Hematopoietic multipotent progenitor cell treated with erythropoietin and hydrocortisone succinate and interleukin-3 and kit ligand, for 8 days (in vitro differentiated cells): ENCODE results near the gene ARHGEF11.
A peak's percentile ranks its signal among the peaks of the same experiment; 100 is the strongest.

Source experiments
- DNase-seq: peaks from one replicate; pipeline ENCODE4 v3.0.0-alpha.2; 2015

The ARHGEF11 gene

DNA sequence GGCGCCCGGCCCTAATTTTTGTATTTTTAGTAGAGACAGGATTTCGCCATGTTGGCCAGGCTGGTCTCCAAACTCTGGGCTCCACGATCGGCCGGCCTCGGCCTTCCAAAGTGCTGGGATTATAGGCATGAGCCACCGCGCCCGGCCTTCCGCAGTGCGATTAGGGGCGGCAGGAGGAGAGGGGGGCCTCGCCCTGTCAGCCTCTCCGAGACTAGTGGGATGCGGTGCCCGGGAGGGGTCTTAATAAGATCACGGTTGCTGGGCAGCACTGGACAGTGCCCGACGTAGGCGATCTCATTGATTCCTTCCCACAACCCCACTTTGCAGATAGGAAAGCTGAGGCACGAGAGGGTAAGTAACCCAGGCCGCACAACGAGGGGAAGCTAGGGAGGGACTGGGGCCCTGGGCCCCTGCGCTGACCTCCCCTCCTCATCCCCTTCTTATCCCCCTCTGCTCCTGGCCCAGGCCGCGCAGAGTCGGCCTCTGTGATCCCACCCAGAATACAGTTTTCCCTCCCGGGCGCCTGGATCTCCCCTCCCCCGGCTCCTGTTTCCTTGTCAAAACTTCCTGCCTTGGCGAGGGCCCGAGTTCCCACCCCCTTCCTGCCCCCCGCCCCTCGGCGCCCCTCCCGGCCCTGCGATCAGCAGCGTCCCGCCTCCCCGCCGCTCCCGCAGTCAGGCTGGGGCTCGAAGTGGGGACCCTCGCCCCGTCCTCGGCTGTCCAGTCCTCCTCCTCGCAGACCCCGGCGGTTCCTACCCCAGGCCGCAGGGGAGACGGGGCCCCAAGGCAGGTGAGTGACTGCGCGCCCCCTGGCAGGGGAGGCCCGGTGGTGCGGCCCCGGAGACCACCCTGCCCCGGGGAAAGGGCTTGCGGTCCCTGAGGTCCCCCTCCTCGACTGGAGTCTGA lies 152.2 kb downstream of the ARHGEF11 start, which contains the start of gene PEAR1:
TSS of gene PEAR1 (plus strand) at position 671 of the 906 bp plus-strand sequence. CDS start 10,209 bp downstream, outside the sequence.
- peak; percentile 27 for DNase-seq

DNA sequence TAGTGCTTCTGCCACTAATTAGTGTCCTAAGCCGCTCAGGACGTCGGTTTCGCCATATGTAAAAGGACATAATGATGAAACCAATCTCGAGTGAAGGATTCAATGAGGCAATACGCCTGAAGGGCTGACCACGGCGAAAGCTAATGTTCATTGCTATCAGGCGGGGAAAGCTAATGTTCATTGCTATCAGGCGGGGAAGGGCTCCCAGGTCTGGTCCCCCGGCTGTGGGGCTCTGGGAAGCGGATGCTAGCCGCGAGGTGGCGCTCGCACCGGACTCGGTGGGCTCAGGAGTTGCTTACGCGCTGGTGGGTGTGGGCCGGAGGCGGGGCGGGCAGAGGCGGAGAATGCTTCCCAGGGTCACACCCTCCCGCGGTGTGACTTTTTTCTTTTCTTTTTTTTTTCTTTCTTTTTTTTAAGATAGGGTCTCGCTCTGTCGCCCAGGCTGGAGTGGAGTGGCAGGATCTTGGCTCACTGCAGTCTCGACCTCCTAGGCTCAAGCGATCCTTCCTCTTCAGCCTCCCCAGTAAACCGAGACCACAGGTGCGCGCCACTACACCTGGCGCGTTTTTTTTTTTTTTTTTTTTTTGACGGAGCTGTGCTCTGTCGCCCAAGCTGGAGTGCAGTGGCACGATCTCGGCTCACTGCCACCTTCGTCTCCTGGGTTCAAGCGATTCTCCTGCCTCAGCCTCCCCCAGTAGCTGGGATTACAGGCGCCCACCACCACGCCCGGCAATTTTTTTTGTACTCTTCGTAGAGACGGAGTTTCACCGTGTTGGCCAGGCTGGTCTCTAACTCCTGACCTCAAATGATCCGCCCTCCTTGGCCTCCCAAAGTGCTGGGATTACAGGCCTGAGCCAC lies 153.1 kb downstream of the ARHGEF11 start:
- peak; percentile 92 for DNase-seq

DNA sequence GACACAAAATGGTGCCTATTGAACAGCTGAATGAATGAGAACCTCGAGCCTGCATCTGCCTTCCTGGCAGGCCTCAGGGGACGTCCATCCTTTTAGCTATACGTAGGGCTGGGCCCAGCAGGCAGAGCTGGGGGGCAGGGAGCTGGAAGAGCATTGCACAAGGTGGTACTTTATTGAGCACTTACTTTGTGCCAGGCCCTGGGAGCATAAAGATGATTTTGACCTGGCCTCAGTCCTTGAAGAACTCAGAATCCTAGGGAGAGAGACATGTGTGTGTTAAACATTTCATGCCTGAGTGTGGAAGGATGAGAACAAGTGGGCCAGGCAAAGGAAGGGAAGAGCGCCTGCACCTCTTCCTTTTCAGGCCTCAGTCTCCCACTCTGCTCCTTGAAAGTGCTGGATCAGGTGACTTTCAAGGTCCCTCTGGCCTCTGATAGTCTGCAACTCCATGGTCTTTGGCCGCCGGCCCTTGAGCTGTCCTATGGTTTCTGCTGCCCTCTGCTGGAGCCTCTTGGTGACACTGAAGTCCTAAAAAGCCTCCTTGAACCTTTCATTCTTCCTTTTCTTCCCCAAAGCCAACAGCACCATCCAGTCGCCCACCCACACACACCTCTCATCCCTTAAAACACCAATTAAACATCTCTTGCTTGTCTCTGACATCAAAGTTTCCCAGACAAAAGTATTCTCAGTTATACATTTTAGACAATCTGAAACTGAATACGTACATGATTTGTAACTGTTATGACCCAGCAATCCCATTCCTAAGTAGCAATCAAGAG lies 155.6 kb downstream of the ARHGEF11 start:
- DNase-seq: peak; percentile 81

DNA sequence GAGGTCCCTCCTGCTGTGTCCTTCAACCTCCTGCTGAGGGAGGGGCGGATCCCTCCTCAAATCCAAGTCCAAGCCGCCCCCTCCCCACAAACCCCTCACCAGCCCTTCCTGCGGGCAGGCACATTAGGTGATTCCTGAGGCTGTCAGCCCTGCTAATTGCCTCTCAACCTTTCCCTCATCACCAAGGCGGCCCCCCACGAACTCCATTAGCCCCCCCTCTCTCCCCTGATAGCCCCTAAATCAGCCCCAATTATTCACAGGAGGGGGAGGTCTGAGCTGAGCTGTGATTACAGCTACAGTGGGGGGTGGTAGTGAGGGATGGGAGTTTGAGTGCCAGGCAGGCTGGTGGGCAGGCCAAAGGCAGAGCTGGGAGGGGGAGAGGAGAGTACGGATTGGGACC lies 157.8 kb downstream of the ARHGEF11 start:
- DNase-seq: no peak

DNA sequence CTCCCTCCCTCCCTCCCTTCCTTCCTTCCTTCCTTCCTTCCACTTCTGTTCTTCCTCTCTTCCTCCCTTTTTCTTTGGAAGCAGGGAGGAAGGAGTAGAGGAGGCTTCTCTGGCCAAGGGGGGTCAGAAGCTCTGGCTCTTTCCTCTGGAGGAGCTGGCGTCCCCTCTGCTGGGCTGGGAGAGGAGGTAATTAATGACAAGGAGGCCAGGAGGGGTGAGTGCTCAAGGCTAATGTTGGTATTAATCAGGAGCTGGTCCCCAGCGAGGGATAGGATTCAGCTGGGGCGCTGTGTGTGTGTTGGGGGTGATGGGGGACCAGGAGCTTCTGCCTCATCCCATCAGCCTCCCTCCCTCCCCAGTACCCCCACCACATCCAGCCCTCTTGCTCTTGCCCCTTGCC lies 158.2 kb downstream of the ARHGEF11 start:
- DNase-seq: no peak

DNA sequence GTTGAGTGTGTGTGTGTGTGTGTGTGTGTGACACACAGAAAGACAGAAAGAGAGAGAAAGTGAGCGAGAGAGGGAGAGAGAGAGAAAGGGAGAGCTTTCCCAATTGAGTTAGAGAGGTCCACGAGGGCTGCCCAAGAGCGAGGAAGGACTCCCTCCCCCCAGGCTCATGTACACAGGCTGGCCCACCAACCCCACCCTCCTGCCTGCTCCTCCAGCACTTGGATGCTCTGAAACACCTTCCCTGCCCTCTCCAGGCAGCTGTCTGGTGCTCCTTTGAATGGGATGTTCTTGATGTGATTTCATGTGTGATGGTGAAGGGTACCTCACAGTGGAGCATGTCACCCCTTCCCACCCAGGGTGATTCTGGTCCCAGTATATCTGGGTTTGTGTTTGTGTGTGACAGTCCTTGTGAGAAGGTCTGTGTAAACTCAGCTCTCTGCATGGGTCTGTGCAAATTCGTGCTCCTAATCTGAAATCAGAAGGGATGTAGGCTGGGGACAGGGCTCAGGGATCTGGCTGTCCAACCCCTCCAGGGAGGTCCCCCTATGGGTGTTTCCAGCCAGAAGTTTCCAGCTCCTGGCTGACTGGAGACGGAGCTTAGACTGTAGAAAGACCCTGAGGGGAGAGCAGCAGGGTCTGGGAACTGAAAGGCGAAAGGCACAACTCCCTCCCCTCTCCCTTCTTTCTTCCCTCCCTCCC lies 158.8 kb downstream of the ARHGEF11 start:
- DNase-seq: no peak

- no peak for DNase-seq
These were observed 159.6 kb downstream of the ARHGEF11 start for GRCh38 chr1:156885880-156886355.

DNA sequence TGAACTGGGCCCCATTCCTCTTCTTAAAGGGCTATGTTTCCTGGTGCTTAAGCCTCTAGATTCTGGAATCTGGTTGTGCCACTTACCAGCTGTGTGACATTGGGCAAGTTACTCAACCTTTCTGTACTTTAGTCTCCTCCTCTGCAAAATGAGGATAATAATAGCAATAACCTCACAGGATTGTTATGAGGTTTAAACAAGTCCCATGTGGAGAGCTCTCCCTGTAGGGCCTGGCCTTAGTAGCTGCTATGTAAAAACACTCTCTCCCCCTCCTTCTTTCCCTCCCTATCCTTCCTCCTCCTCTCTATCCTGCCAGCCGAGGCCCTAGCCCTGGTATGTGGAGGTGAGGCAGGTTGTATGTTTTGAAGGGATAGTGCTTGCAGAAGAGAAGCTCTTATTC lies 160.2 kb downstream of the ARHGEF11 start:
- DNase-seq: no peak
